Gastroesophageal sphincter (tissue), 4 donors: ENCODE data around the gene CFP. TPM values are rescaled to one million over a fixed set of nuclear protein-coding genes. Genes with fewer than 3 reads are reported as not detected.

Experiments used
- ATAC-seq: fragments of 150-250 bp; one replicate; pipeline ENCODE4 v1.9.1; 2016; ENCODE audit warnings: mild to moderate bottlenecking, moderate library complexity
- H3K27ac ChIP-seq, 4 donors: fragments of 200-600 bp; sonication (generic) in 3 of 4; 1 replicate in 3 of 4; 2 replicates in 1 of 4; pipeline ENCODE4 v1.5.1; 2016 to 2019
- H3K27me3 ChIP-seq: fragments of 200-600 bp; sonication (generic); one replicate; pipeline ENCODE4 v1.5.1; 2019
- H3K36me3 ChIP-seq, 2 donors: fragments of 200-600 bp; sonication (generic); one replicate each; pipeline ENCODE4 v1.5.1; 2019; ENCODE audit warnings: control low read depth in 1 of 2
- H3K4me1 ChIP-seq, 3 donors: fragments of 200-600 bp; sonication (generic); 1 replicate in 2 of 3; 2 replicates in 1 of 3; pipeline ENCODE4 v1.5.1; 2016 to 2019; ENCODE audit warnings: control low read depth in 2 of 3
- H3K4me3 ChIP-seq, 2 donors: fragments of 200-600 bp; sonication (generic); one replicate each; pipeline ENCODE4 v1.5.1; 2019; ENCODE audit warnings: mild to moderate bottlenecking in 1 of 2, moderate library complexity in 1 of 2
- H3K9me3 ChIP-seq, 3 donors: fragments of 200-600 bp; sonication (generic); one replicate each; pipeline ENCODE4 v1.5.1; 2017 to 2019; ENCODE audit warnings: control low read depth in 2 of 3
- CTCF ChIP-seq, 4 experiments: fragments of 200-600 bp in 2 of 4; fragments of 450-650 bp in 2 of 4; sonication (generic) in 1 of 4; IDR thresholded peaks; one replicate each; pipeline ENCODE4 v1.5.1; 2017 to 2019; ENCODE audit warnings: antibody characterized with exemption in 4 of 4, mild to moderate bottlenecking in 2 of 4, moderate library complexity in 2 of 4
- EP300 ChIP-seq: sonication (generic); formaldehyde crosslinking; IDR thresholded peaks from one replicate; pipeline ENCODE4 v1.6.1; 2017; ENCODE audit warnings: antibody characterized with exemption, mild to moderate bottlenecking
- POLR2A ChIP-seq, 2 donors: fragments of 450-650 bp; IDR thresholded peaks; one replicate each; pipeline ENCODE4 v1.6.1; 2017; ENCODE audit warnings: antibody characterized with exemption in 2 of 2, mild to moderate bottlenecking in 2 of 2, moderate library complexity in 1 of 2
- POLR2AphosphoS5 ChIP-seq: sonication (generic); formaldehyde crosslinking; IDR thresholded peaks from one replicate; pipeline ENCODE4 v1.6.1; 2017; ENCODE audit warnings: antibody characterized with exemption
- WGBS, 2 donors: methylation state at CpG; one replicate each; pipeline ENCODE4 v1.1.5; 2018; ENCODE audit warnings: low coverage in 1 of 2; 5-methylcytosine and 5-hydroxymethylcytosine counted together
- total RNA-seq, 4 donors: library from RNA; depleted of rRNA; stranded (reverse); fragments of >200 nt; gene quantifications; one replicate each; pipeline ENCODE4 v1.1.0, GENCODE V29; 2016

CFP gene
- total RNA-seq, 4 donors from 2014 or later = 0.78 to 18.4 (median 4.7) TPM

DNA sequence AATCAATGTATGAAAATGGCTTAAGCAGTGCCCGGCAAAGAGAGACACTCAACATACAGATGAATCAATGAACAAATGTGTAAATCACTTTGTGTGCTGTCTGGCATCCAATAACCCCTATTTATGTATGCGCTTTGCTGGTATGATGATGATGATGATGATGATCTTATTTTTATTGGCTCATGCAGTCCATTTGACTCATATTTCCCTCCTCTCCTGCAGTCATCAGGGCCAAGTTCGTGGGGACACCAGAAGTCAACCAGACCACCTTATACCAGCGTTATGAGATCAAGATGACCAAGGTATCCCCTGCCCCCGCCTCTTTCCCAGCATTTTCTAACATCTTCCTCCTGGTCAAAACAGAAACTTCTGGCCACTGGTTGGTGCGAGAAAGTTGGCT lies 45.0 kb downstream of the CFP start:
- no peak for ATAC-seq
- 61 to 67% methylated on average over 3 to 6 of the region's 6 CpGs for WGBS, 2 donors
- Histone ChIP-seq H3K4me1 (peaks cover 0 to 25% (median 4%) of the 10 kb centered on the region in 3 donors), H3K9me3 (no peaks in the 10 kb centered on the region), H3K4me3 (no peak overlapping the region), H3K27ac (no peak overlapping the region), H3K36me3 (peaks cover 0 to 22% of the 10 kb centered on the region in 2 donors), H3K27me3 (no peaks in the 10 kb centered on the region)
- TF ChIP-seq CTCF (IDR thresholded peaks at IDR 0.05) (no peak), POLR2A (IDR thresholded peaks at IDR 0.05) (no peak), POLR2AphosphoS5 (no peak), EP300 (no peak)

- ATAC-seq = no peak
- peak overlapping the region in 1 of 2 donors; percentile 56 for H3K4me3 ChIP-seq
- peak overlapping the region in 3 of 4 donors; percentile 85 to 90 (median 87) for H3K27ac ChIP-seq
- H3K27me3 ChIP-seq = no peaks in the 10 kb centered on the region
- peaks cover 0 to 22% of the 10 kb centered on the region in 2 donors for H3K36me3 ChIP-seq
- TF ChIP-seq POLR2AphosphoS5 (no peak), POLR2A (IDR thresholded peaks at IDR 0.05) (no peak), CTCF (IDR thresholded peaks at IDR 0.05) (no peak), EP300 (no peak)
- H3K9me3 ChIP-seq = no peaks in the 10 kb centered on the region
- WGBS, 2 donors = 71 to 73% methylated on average over 1 to 4 of the region's 8 CpGs
- H3K4me1 ChIP-seq = peaks cover 0 to 25% (median 4%) of the 10 kb centered on the region in 3 donors
These were observed 46.4 kb downstream of the CFP start for GRCh38 chrX:47583240-47583861.

- Histone ChIP-seq H3K27me3 (no peaks in the 10 kb centered on the region), H3K27ac (peak within 1 kb of the TSS; percentile 85 to 90 (median 87)), H3K36me3 (peaks cover 0 to 22% of the 10 kb centered on the region in 2 donors), H3K9me3 (no peaks in the 10 kb centered on the region), H3K4me1 (peaks cover 0 to 25% (median 4%) of the 10 kb centered on the region in 3 donors), H3K4me3 (peak within 1 kb of the TSS; percentile 56 to 84)
- 5 to 42% methylated on average over 6 to 8 of the region's 28 CpGs for WGBS, 2 donors
- peak; percentile 96 for ATAC-seq
- TF ChIP-seq EP300 = no peak
- TF ChIP-seq CTCF (IDR thresholded peaks at IDR 0.05) = peak in 2 of 4 experiments; percentile 15 to 25
- peak; percentile 78 for TF ChIP-seq POLR2AphosphoS5
These were observed 47.7 kb downstream of the CFP start, which contains the start of gene TIMP1 for GRCh38 chrX:47581731-47582647. TSS of gene TIMP1 (plus strand) at chrX:47582436. CDS start at chrX:47583416, 980 bp downstream.

DNA sequence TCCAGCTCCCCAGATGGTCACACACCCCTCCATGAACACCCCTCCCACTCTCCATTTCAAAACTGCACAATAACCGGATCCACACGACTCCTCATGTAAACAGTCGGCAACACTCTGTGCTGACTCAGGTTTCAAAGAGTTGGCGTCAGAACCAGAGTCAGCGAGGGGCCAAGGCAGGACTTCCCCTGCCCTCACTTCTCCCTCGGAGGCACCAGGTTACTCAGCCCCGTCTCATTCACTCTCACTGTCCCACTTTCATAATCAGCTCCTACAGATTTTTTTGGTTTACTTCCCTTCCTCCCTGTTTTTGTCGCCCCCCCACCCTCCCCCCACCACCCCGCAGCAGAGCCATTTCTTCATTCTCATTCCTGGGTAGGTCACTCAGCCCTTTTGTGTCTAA lies 50.2 kb downstream of the CFP start:
- H3K4me3 ChIP-seq = no peak overlapping the region
- peaks cover under 1% of the 10 kb centered on the region for H3K27me3 ChIP-seq
- peaks cover 0 to 26% (median 4%) of the 10 kb centered on the region in 3 donors for H3K4me1 ChIP-seq
- peaks cover 0 to under 1% of the 10 kb centered on the region in 2 donors for H3K36me3 ChIP-seq
- ATAC-seq = no peak
- no peak overlapping the region for H3K27ac ChIP-seq
- WGBS, 2 donors = 20% methylated on average over 1 of the region's 9 CpGs; no CpG with 5 or more reads in 1 of the 2 donors
- TF ChIP-seq POLR2AphosphoS5 = no peak
- TF ChIP-seq POLR2A (IDR thresholded peaks at IDR 0.05) = no peak
- TF ChIP-seq CTCF (IDR thresholded peaks at IDR 0.05) = no peak
- TF ChIP-seq EP300 = no peak
- no peaks in the 10 kb centered on the region for H3K9me3 ChIP-seq
